ENCODE data around the gene SCAF1. TPM values are rescaled to one million over a fixed set of nuclear protein-coding genes. Genes with fewer than 3 reads are reported as not detected.
A peak's percentile ranks its signal among the peaks of the same experiment; 100 is the strongest.

Gene SCAF1
- total and polyA plus RNA-seq, 9 of the 15 experiments (the other 6 are each of a cell fraction or from before 2014, with no cell fraction given) = 0.20 to 79.0 (median 4.9) TPM

- TF ChIP-seq AFF4 (CRISPR knock-in tag; IDR thresholded peaks at IDR 0.05) (peak; percentile 85; the same call in 1 of the 2 replicates), ZFP36 (IDR thresholded peaks at IDR 0.05; ENCODE audit: low read depth, low read length, partially characterized antibody) (peak; percentile 100), ZNF280B (CRISPR knock-in tag; IDR thresholded peaks at IDR 0.05) (no peak), NCOR1 (IDR thresholded peaks at IDR 0.05) (no peak), BHLHE40 (IDR thresholded peaks at IDR 0.05; ENCODE audit: low read length) (peak; percentile 94), ZNF444 (CRISPR knock-in tag; IDR thresholded peaks at IDR 0.05) (no peak), SFPQ (IDR thresholded peaks at IDR 0.05; ENCODE audit: low read depth, low read length) (no peak), RCOR1 (IDR thresholded peaks at IDR 0.05; ENCODE audit: borderline replicate concordance in 1 of 2, low read depth in 2 of 2, low read length in 2 of 2) (peak; percentile 82 to 97), ZBTB5 (IDR thresholded peaks at IDR 0.05) (no peak), YBX1 (IDR thresholded peaks at IDR 0.05) (no peak), TAF1 (IDR thresholded peaks at IDR 0.05; ENCODE audit: control insufficient read depth, extremely low read depth, insufficient read depth, low read length, severe bottlenecking) (peak; percentile 76), ZBTB43 (CRISPR knock-in tag; IDR thresholded peaks at IDR 0.05) (no peak), E2F4 (CRISPR knock-in tag; IDR thresholded peaks at IDR 0.05; ENCODE audit: low read depth) (no peak), HDAC3 (IDR thresholded peaks at IDR 0.05; ENCODE audit: borderline replicate concordance, partially characterized antibody) (no peak)
Observed at GRCh38 chr19:49676136-49676783, 34.3 kb downstream of the SCAF1 start (continued).

Data from K562 (cell line).